Measurements from ENCODE around the gene C17orf50.

DNA sequence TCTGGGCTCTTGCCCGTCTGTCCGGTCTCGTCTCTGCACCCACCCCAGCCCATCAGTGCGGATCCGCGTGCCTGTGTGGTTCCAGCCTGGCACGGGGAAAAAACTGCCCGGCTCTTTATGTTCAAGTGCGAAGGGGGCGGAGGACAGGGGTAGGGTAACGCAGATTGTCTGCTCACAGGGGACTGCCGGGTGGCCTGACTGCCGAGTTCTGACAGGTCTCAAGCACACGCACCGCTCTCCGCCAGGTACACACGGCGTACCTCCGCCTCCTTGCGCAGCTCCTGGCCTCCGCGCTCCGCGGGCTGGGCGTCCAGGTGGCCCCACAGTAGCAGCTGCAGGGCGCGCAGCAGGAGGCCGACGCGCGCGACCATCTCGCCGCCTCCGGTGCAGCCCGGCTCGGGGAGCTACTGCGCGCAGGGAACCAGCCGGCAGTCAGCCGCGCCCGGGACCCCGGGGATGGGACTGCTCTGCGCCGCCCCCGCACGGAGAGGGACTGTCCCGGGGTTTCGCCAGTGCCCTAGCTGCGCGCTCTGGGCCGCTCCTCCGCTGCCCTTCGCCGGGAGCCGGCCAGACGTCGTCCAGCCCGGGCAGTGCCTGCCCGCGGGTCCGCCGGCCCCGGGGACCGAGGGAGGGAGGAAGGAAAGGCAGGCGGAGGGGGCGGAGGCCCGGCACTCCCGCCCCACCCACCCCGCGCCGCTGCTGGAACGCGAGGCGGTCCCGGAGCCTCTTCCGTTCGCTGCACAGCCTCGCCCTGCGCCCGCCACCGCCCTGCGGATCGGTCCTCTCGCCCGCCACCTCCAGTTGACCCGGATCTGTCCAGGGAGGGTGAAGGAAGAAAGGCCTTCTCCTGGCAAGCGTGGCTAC, 34.6 kb downstream of the C17orf50 start, which contains the start of gene MMP28:
- TF ChIP-seq CTCF (IDR thresholded peaks at IDR 0.05) (no peak), POLR2A (IDR thresholded peaks at IDR 0.05) (no peak)
